Skin epidermis (tissue), 12 donors: ENCODE data around the gene HLA-C.

ENCODE experiments used
- H3K27ac ChIP-seq, 21 experiments: fragments of 200-600 bp; sonication (generic) in 11 of 21; one replicate each; pipeline ENCODE4 v1.5.0; 2020; ENCODE audit warnings: mild to moderate bottlenecking in 3 of 21, inconsistent platforms in 2 of 21, moderate library complexity in 2 of 21
- H3K4me3 ChIP-seq, 7 experiments: fragments of 200-600 bp; sonication (generic) in 2 of 7; one replicate each; pipeline ENCODE4 v1.5.0; 2020; ENCODE audit warnings: inconsistent platforms in 2 of 7, mild to moderate bottlenecking in 2 of 7, moderate library complexity in 1 of 7

HLA-C gene

DNA sequence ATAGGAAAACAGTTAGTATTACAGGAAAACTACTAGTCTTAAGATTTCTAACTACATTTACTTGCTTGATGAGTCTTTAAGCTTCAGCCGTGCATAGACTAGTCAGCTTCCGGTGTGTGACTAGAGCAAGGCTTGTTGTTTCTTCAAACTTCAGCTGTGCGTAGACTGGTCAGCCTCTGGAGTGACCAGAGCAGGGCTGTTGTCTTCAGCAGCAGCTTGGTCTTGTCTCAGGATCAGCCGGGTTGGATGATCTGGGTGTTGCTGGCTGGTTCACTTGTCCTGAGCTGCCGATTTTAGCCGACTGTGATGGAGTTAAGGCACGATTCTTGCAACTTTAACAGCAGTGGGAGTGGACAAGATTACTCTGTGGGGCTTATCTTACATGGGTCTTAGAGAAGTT is 44.7 kb downstream of the HLA-C start:
- no peak overlapping the region for H3K4me3 ChIP-seq
- no peak overlapping the region for H3K27ac ChIP-seq

DNA sequence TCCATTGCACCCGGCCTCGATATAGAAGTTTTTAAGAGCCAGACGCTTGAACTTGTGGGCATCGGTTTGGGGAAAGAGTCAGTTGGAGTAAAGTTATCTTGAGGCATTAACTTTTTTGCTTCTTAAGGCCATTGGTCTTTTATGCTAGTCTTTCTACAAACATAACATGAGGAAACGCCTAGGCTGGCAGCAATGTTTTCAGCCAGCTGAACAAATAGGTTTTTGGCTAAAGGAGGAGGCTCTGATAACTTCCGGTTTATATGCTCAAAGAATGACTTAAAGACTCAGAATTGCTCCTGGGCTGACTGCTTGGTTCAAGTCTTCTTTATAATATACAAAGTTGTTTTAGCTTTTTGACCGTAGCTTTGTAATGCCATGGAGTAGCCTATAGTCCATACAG is 46.2 kb downstream of the HLA-C start:
- Histone ChIP-seq H3K4me3 (no peak overlapping the region), H3K27ac (no peak overlapping the region)

DNA sequence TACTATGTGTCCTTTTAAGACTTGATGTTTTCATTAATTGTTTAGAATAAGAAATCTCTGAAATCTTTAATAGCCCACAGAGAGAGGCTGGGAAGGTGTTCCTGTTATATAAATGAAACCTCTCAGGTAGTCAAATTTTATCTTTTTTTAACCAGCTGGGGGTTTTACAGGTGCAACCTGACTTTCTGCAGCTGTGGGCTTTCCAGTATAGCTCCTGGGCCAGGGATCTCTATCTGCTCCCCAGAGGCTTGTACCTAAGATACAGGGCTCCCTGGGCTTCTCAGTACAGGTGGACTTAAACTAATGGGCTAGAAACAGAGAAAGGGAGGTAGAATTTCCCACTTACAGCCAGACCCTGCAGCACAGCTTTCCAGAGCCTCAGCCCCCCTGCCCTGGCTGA is 49.4 kb downstream of the HLA-C start:
- no peak overlapping the region for H3K27ac ChIP-seq

More for the DNA sequence above, 49.4 kb downstream of the HLA-C start:
- no peak overlapping the region for H3K4me3 ChIP-seq
